ENCODE data around the gene METTL26. TPM values are rescaled to one million over a fixed set of nuclear protein-coding genes. Genes with fewer than 3 reads are reported as not detected.

Gene METTL26
- total RNA-seq (2021) (115 to 121 TPM (median 115 TPM) in 3 replicates), Bru-seq, nascent RNA (percentile 62 among the genes with signal in this experiment)
- long read RNA-seq, experiment 1, transcript METTL26-201 (6 exons, 794 nt) = major isoform, 43 of 159 reads
- long read RNA-seq, experiment 1, transcript METTL26-206 (3 exons, 1,710 nt) = minor isoform, 18 of 159 reads
- long read RNA-seq, experiment 1, transcript METTL26-211 (5 exons, 588 nt) = minor isoform, 11 of 159 reads
- long read RNA-seq, experiment 1, transcript METTL26-208 (5 exons, 518 nt) = minor isoform, 10 of 159 reads
- long read RNA-seq, experiment 1, partial matches to known transcripts = 21 of 159 reads
- long read RNA-seq, experiment 1, other reads (novel, unspliced or antisense) = 30 of 159 reads
- long read RNA-seq, experiment 2, transcript METTL26-203 (4 exons, 604 nt) = minor isoform, 8 of 133 reads
- long read RNA-seq, experiment 2, transcript METTL26-201 (6 exons, 794 nt) = major isoform, 22 of 133 reads
- long read RNA-seq, experiment 2, transcript METTL26-211 (5 exons, 588 nt) = minor isoform, 18 of 133 reads
- long read RNA-seq, experiment 2, transcript METTL26-202 (3 exons, 544 nt) = minor isoform, 8 of 133 reads
- long read RNA-seq, experiment 2, partial matches to known transcripts = 13 of 133 reads
- long read RNA-seq, experiment 2, other reads (novel, unspliced or antisense) = 45 of 133 reads
- long read RNA-seq, experiment 3, partial matches to known transcripts = 0 of 7 reads
- long read RNA-seq, experiment 3, other reads (novel, unspliced or antisense) = 1 of 7 reads

- ChIA-PET POLR2A (interaction anchor here (0.5 to 1.5 kb wide), 4 partner anchors 12 to 345 kb away, joined by 3 to 7 read pairs (median 3); partner anchors contain the start of genes SOX8 and WDR90), CTCF (interaction anchor here (0.5 to 4.0 kb wide), 12 partner anchors 11 to 421 kb away, joined by 3 to 37 read pairs (median 6); partner anchors contain the start of genes CAPN15, RHBDL1 and WDR90)
- peak within 1 kb of the TSS; percentile 97 for H3K4me3 Mint-ChIP-seq
- peak within 1 kb of the TSS; percentile 99 for H3K27ac Mint-ChIP-seq
- DNase-seq (ENCODE audit: low spot score) (peak; percentile 94), ATAC-seq (peak; percentile 73)
- peaks cover 19% of the 10 kb centered on the region for H3K4me1 Mint-ChIP-seq
- H3K9me3 Mint-ChIP-seq = no peaks in the 10 kb centered on the region
- no peaks in the 10 kb centered on the region for H3K36me3 Mint-ChIP-seq
- peaks cover 4% of the 10 kb centered on the region; the same call in 1 of the 2 replicates for H3K27me3 Mint-ChIP-seq (ENCODE audit: low read depth)
- TF ChIP-seq ARID4B (CRISPR knock-in tag; IDR thresholded peaks at IDR 0.05; ENCODE audit: borderline replicate concordance) = peak; percentile 83; the same call in 1 of the 2 replicates
- 0 out of 2 replicates have a peak, but pooled peaks have one; percentile 57 for TF ChIP-seq ATF1 (CRISPR knock-in tag; IDR thresholded peaks at IDR 0.05)
- peak; percentile 34; the same call in 1 of the 2 replicates for TF ChIP-seq ZNF317 (CRISPR knock-in tag; IDR thresholded peaks at IDR 0.05; ENCODE audit: borderline replicate concordance, low read depth)
- peak; percentile 68; the same call in 1 of the 2 replicates for TF ChIP-seq TEAD1 (CRISPR knock-in tag; IDR thresholded peaks at IDR 0.05)
- peak; percentile 58; the same call in 1 of the 2 replicates for TF ChIP-seq FOXP1 (CRISPR knock-in tag; IDR thresholded peaks at IDR 0.05; ENCODE audit: borderline replicate concordance)
- peak; percentile 49 for TF ChIP-seq FOXP4 (CRISPR knock-in tag; IDR thresholded peaks at IDR 0.05)
- TF ChIP-seq TEAD4 (CRISPR knock-in tag; IDR thresholded peaks at IDR 0.05) = no peak
- peak; percentile 75 for TF ChIP-seq ETV6 (CRISPR knock-in tag; IDR thresholded peaks at IDR 0.05)
- TF ChIP-seq AR (CRISPR knock-in tag; IDR thresholded peaks at IDR 0.05) = no peak
- peak; percentile 58; the same call in 1 of the 2 replicates for TF ChIP-seq HMGA2 (CRISPR knock-in tag; IDR thresholded peaks at IDR 0.05)
- no peak for TF ChIP-seq ZNF512 (CRISPR knock-in tag; IDR thresholded peaks at IDR 0.05; ENCODE audit: borderline replicate concordance)
- TF ChIP-seq MAX (CRISPR knock-in tag; IDR thresholded peaks at IDR 0.05) = peak; percentile 74; the same call in 1 of the 2 replicates
- peak; percentile 58; the same call in 1 of the 2 replicates for TF ChIP-seq SP1 (CRISPR knock-in tag; conservative IDR thresholded peaks at IDR 0.05)
- no peak for TF ChIP-seq RORB (CRISPR knock-in tag; IDR thresholded peaks at IDR 0.05)
- peak; percentile 63 for TF ChIP-seq HMGXB4 (CRISPR knock-in tag; IDR thresholded peaks at IDR 0.05)
- TF ChIP-seq GABPB1 (CRISPR knock-in tag; IDR thresholded peaks at IDR 0.05) = peak; percentile 62; the same call in 1 of the 2 replicates
- peak; percentile 54; the same call in 1 of the 2 replicates for TF ChIP-seq NR2C2 (CRISPR knock-in tag; IDR thresholded peaks at IDR 0.05)
Measured at GRCh38 chr16:636206-637080, at the start of gene METTL26. METTL26 (minus strand) TSS chr16:636305; CDS start chr16:636290, 15 bp downstream.

Data from WTC11 (cell line).